Thyroid gland (tissue), 4 donors: Measurements from ENCODE around the gene MCM5. TPM values are rescaled to one million over a fixed set of nuclear protein-coding genes. Genes with fewer than 3 reads are reported as not detected.

Experiments used
- DNase-seq, 2 donors: peaks; one replicate each; pipeline ENCODE4 v3.0.0-alpha.2; 2019
- H3K27ac ChIP-seq, 3 donors: fragments of 200-600 bp; sonication (generic); 1 replicate in 2 of 3; 2 replicates in 1 of 3; pipeline ENCODE4 v1.5.1; 2016 to 2019; ENCODE audit warnings: mild to moderate bottlenecking in 1 of 3, moderate library complexity in 1 of 3
- H3K27me3 ChIP-seq: fragments of 200-600 bp; sonication (generic); one replicate; pipeline ENCODE4 v1.5.1; 2019
- H3K36me3 ChIP-seq, 2 donors: fragments of 200-600 bp; sonication (generic); one replicate each; pipeline ENCODE4 v1.5.1; 2016 to 2019
- H3K4me1 ChIP-seq, 2 donors: fragments of 200-600 bp; sonication (generic); one replicate each; pipeline ENCODE4 v1.5.1; 2017 to 2019
- H3K4me3 ChIP-seq, 3 donors: fragments of 200-600 bp; sonication (generic); replicated peaks in 1 of 3; 1 replicate in 2 of 3; 2 replicates in 1 of 3; pipeline ENCODE4 v1.5.1; 2016; ENCODE audit warnings: mild to moderate bottlenecking in 1 of 3
- H3K9me3 ChIP-seq: fragments of 200-600 bp; sonication (generic); one replicate; pipeline ENCODE4 v1.5.1; 2017
- POLR2A ChIP-seq, 2 donors: fragments of 450-650 bp; IDR thresholded peaks; one replicate each; pipeline ENCODE4 v1.6.1; 2017; ENCODE audit warnings: antibody characterized with exemption in 2 of 2, mild to moderate bottlenecking in 2 of 2, moderate library complexity in 1 of 2
- WGBS, 2 donors: methylation state at CpG; one replicate each; pipeline ENCODE4 v1.1.5; 2017; 5-methylcytosine and 5-hydroxymethylcytosine counted together
- intact Hi-C: fragments of 100-400 bp; cut with DNase I; formaldehyde crosslinking; loops from one replicate; pipeline ENCODE4 v1.15.1; 2023
- total RNA-seq, 4 donors: library from RNA; depleted of rRNA; stranded (reverse); fragments of >200 nt; gene quantifications; one replicate each; pipeline ENCODE4 v1.2.3, GENCODE V29; 2016
- TF ChIP-seq, protein P1 (sequence below), 6 experiments: fragments of 200-600 bp in 3 of 6; fragments of 450-650 bp in 3 of 6; sonication (generic) in 3 of 6; IDR thresholded peaks; one replicate each; pipeline ENCODE4 v1.5.1; 2016 to 2019; ENCODE audit warnings: antibody characterized with exemption in 6 of 6, mild to moderate bottlenecking in 2 of 6, inconsistent platforms in 1 of 6, moderate library complexity in 1 of 6

The MCM5 gene
- total RNA-seq, 4 donors from 2014 or later = 16.7 to 34.7 (median 25.1) TPM

DNA sequence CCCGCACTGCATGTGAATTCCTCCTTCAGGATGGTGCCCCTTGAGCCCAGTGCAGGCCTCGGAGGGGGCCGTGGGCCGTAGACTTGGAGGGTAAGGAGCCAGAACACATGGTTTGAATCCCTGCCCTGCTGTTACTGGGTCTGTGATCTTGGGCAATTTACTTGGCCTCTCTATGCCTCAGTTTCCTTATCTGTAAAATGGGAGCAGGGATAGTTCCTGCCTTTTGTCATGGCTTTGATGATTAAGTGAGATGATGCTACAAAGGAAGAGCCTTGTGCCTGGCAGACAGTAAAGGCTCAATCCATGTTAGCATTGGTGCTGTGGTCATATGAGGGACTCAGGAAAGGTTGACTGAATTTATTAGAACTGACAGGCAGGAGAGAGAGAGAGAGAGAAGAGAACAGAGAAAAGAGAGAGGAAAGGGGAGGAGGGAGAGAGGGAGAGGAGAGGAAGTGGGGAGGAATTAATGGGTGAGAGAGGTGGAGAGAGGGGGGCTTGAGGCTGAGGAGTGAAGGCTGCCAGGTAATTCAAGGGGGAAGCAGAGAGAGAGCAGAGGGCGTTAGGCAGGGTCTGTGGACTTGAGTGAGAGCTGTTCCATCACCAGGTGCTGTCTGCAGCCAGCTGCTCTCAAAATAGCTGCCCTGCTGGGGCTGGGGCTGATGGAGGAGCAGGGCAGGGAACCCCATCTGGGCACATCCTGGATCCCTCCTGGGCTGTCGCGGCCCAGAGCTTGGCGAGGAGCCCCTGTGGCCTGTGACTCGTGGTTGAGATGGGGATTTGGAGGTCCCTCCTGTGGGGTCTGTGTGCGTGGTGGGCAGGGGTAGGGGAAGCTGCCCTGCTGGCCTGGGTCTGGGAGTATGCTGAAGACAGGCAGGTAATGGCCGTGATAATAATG lies 44.1 kb downstream of the MCM5 start:
- H3K4me1 ChIP-seq = no peaks in the 10 kb centered on the region
- H3K9me3 ChIP-seq = no peaks in the 10 kb centered on the region
- TF ChIP-seq POLR2A (IDR thresholded peaks at IDR 0.05) = no peak
- TF ChIP-seq, protein P1, sequence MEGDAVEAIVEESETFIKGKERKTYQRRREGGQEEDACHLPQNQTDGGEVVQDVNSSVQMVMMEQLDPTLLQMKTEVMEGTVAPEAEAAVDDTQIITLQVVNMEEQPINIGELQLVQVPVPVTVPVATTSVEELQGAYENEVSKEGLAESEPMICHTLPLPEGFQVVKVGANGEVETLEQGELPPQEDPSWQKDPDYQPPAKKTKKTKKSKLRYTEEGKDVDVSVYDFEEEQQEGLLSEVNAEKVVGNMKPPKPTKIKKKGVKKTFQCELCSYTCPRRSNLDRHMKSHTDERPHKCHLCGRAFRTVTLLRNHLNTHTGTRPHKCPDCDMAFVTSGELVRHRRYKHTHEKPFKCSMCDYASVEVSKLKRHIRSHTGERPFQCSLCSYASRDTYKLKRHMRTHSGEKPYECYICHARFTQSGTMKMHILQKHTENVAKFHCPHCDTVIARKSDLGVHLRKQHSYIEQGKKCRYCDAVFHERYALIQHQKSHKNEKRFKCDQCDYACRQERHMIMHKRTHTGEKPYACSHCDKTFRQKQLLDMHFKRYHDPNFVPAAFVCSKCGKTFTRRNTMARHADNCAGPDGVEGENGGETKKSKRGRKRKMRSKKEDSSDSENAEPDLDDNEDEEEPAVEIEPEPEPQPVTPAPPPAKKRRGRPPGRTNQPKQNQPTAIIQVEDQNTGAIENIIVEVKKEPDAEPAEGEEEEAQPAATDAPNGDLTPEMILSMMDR (IDR thresholded peaks at IDR 0.05) = no peak
- no peaks in the 10 kb centered on the region for H3K36me3 ChIP-seq
- WGBS, 2 donors = 83 to 84% methylated on average over 10 to 11 of the region's 11 CpGs
- no peak overlapping the region for H3K27ac ChIP-seq
- intact Hi-C loops = loop anchor here (5.0 kb wide), 1 partner anchor 48 kb away; no protein-coding TSS in a partner anchor
- H3K4me3 ChIP-seq = no peak overlapping the region
- no peaks in the 10 kb centered on the region for H3K27me3 ChIP-seq
- DNase-seq = no peak

DNA sequence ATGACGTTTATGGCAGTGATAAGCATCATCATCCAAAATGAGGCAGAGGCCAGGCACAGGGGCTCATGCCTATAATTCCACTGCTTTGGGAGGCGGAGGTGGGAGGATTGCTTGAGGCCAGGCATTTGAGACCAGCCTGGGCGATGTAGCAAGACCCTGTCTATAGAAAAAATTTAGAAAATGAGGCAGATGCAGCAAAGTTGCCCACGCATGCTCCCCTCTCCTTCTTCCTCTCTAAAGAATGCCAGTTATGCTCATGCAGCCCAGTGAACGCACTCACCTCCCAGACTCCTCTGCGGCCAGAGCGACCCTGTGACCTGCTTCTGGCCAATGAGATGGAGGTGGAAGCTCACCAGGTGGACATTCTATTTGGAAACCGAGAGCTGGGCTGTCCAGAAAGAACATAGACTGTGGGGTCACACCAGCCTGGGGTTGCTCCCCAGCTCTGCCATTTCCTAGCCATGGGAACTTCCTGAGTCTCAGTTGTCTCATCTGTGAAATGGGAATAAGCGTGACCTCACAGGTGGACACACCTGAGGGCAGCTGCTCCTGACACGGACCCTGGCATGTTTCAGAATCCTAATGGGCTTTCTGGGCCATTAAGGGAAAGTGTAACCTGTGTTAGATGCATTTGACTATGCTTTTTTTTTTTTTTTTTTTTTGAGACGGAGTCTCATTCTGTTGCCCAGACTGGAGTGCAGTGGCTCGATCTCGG lies 44.9 kb downstream of the MCM5 start:
- Histone ChIP-seq H3K27me3 (no peaks in the 10 kb centered on the region), H3K4me3 (no peak overlapping the region), H3K4me1 (no peaks in the 10 kb centered on the region), H3K27ac (no peak overlapping the region), H3K36me3 (no peaks in the 10 kb centered on the region), H3K9me3 (no peaks in the 10 kb centered on the region)
- intact Hi-C loops = loop anchor here (5.0 kb wide), 1 partner anchor 47 kb away; no protein-coding TSS in a partner anchor
- 89 to 95% methylated on average over 12 to 13 of the region's 13 CpGs for WGBS, 2 donors
- no peak for DNase-seq
- TF ChIP-seq, protein P1 (IDR thresholded peaks at IDR 0.05) = no peak
- TF ChIP-seq POLR2A (IDR thresholded peaks at IDR 0.05) = no peak

DNA sequence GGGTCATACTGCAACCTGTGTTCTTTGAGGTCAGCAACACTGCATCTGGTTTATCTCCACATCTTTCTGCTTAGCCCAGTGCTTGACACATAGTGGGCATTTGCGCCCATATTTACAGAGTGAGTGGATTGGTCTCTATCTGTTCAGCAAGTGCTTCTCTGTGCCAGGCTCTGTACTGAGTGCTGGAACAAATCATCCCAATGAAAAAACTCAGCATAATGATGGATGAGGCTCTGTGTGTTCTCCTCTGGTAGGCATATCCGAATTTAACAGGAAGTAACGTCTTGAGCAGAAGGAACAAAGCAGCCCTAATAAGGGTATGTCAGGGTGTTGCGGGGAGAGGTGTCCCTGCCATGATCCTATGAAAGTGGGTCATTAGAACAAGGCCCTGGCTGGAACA lies 46.0 kb downstream of the MCM5 start:
- TF ChIP-seq, protein P1 (IDR thresholded peaks at IDR 0.05) = no peak
- TF ChIP-seq POLR2A (IDR thresholded peaks at IDR 0.05) = no peak

DNA sequence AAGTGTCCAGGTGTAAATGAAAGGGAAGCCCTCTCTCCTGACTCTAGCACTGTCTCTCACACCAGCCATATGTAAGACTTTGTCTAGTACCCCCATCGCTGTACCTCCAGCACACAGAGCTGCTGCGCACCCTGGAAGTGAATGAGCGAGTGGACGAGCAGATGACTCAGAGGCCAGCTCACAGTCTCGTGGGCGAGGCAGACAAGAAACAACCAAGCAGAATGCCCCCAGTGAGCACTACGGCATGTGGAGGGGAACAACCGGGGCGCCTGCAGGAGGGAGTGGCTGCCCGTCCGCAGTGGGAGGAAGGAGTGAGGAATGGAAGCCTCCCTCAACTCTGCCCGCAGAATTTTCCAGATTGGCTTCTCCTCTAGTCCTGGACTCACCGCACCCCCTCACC lies 46.4 kb downstream of the MCM5 start:
- Histone ChIP-seq H3K27ac (no peak overlapping the region), H3K4me3 (no peak overlapping the region), H3K36me3 (no peaks in the 10 kb centered on the region), H3K4me1 (no peaks in the 10 kb centered on the region), H3K27me3 (no peaks in the 10 kb centered on the region), H3K9me3 (no peaks in the 10 kb centered on the region)
- intact Hi-C loops = no loop called here
- WGBS, 2 donors = 90 to 93% methylated on average over 13 of the region's 13 CpGs
- DNase-seq = no peak
- TF ChIP-seq POLR2A (IDR thresholded peaks at IDR 0.05) = no peak
- TF ChIP-seq, protein P1 (IDR thresholded peaks at IDR 0.05) = no peak

More for the DNA sequence above, 46.0 kb downstream of the MCM5 start:
- H3K4me3 ChIP-seq = no peak overlapping the region
- H3K9me3 ChIP-seq = no peaks in the 10 kb centered on the region
- intact Hi-C loops = no loop called here
- no peaks in the 10 kb centered on the region for H3K4me1 ChIP-seq
- 73 to 86% methylated on average over 4 of the region's 4 CpGs for WGBS, 2 donors
- DNase-seq = no peak
- no peaks in the 10 kb centered on the region for H3K27me3 ChIP-seq
- H3K27ac ChIP-seq = no peak overlapping the region
- H3K36me3 ChIP-seq = no peaks in the 10 kb centered on the region

DNA sequence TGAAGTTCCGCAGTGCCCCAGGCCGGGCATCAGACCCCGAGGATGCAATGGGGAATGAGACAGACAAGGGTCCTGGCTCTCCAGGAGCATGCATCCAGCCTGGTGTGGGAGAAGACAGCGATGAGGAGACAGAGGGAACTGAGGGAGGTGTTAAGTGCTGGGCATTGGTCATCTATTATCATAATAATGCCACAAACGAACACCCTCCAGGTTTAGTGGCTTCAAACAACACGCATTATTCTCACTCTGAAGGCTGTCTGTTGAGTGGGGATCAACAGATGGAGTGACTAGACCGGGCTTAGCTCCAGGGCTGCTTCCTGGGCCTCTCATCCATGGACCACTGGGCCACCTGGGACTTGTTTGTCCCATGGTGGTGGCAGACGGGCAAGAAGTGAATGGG lies 48.6 kb downstream of the MCM5 start:
- DNase-seq = no peak
- no peaks in the 10 kb centered on the region for H3K9me3 ChIP-seq
- intact Hi-C loops = no loop called here
- no peaks in the 10 kb centered on the region for H3K27me3 ChIP-seq
- TF ChIP-seq POLR2A (IDR thresholded peaks at IDR 0.05) = no peak
- TF ChIP-seq, protein P1 (IDR thresholded peaks at IDR 0.05) = no peak
- H3K4me1 ChIP-seq = peaks cover 13% of the 10 kb centered on the region in 2 donors
- no peak overlapping the region for H3K4me3 ChIP-seq
- no peaks in the 10 kb centered on the region for H3K36me3 ChIP-seq
- H3K27ac ChIP-seq = no peak overlapping the region
- 91 to 94% methylated on average over 8 of the region's 8 CpGs for WGBS, 2 donors
